HG02973 (cell line): Measurements from ENCODE around the gene CDH4.
"Not testable (repeated sequence)": the region's sequence is repeated elsewhere in the genome, so short reads cannot be mapped to it uniquely, and the experiment has no call there.

Experiments
- ATAC-seq: cut with Tn5 transposase; IDR thresholded peaks from one replicate; pipeline ENCODE4 v1.9.1; 2021; ENCODE audit warnings: moderate library complexity; ENCODE audit not compliant: unreplicated experiment

The CDH4 gene

GRCh38 chr20:61973515-61974356 lies 721.7 kb downstream of the CDH4 start:
- ATAC-seq = no peak

GRCh38 chr20:61974357-61974665 lies 722.2 kb downstream of the CDH4 start:
- no peak for ATAC-seq

DNA sequence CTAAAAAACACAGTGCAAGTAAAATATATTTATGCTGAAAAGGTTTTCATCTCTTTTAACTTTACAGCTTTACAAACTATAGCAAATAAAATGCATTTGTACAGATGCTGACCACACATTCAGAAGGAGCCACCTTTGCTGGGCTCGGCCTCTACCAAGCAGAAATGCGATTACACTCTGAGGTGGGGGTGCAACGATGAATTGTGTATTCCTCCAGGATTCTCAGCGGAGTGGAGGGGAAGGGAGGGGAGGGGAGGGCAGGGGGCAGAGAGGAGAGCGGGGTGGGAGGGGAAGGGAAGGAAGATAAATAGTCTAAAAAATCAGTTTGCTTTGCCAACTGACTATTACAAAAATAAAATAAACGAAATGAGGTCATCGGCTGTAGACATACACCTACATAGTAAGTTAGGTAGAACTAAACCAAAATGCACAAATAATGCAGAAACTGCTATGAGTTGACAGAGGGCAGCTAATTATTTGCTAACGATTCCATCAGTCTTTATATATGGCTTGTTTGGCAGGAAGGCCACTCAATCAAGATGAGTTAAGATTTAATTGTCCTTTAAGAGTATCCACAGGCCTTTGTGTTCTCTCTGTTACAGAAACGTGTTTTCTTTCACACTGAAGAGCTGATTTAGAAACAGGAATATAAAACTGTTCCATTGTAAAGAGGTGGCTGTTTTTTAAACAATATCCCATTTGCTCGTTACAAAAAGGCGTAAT lies 723.5 kb downstream of the CDH4 start:
- ATAC-seq = no peak

- no peak for ATAC-seq
Observed at GRCh38 chr20:61976263-61976643, 724.2 kb downstream of the CDH4 start.

GRCh38 chr20:61976644-61977418 lies 724.8 kb downstream of the CDH4 start:
- no peak for ATAC-seq

GRCh38 chr20:61977419-61977786 lies 725.3 kb downstream of the CDH4 start:
- no peak for ATAC-seq

GRCh38 chr20:61978491-61978890 lies 726.4 kb downstream of the CDH4 start:
- ATAC-seq = no peak

GRCh38 chr20:61979090-61979489 lies 727.0 kb downstream of the CDH4 start:
- no peak for ATAC-seq

- ATAC-seq = no peak
Observed at GRCh38 chr20:61979701-61980635, 727.9 kb downstream of the CDH4 start.

- ATAC-seq = no peak
Observed at GRCh38 chr20:61980647-61981583, 728.9 kb downstream of the CDH4 start.

GRCh38 chr20:61981691-61982090 lies 729.6 kb downstream of the CDH4 start:
- not testable (repeated sequence) for ATAC-seq

- ATAC-seq = no peak
Observed at GRCh38 chr20:61982191-61982950, 730.3 kb downstream of the CDH4 start.

GRCh38 chr20:61982951-61983315 lies 730.9 kb downstream of the CDH4 start:
- ATAC-seq = no peak

DNA sequence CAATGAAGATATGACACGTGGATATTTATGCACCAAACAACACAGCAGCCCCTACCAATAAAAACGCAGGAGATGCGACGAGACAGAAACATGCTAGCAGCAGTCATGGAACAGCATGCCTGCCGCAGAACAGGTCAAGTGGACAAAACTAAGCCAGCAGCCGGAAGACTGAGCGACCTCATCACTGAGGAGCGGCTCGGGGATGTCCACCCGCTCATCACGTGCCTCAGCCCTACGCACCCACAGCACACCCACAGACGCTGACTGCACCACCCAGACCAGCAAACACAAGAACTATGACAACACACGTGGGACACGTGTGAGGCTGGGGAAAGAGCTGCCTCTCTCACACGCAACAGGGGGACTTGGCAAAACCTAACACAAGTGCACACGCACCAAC lies 731.9 kb downstream of the CDH4 start:
- no peak for ATAC-seq

GRCh38 chr20:61984431-61984830 lies 732.4 kb downstream of the CDH4 start:
- not testable (repeated sequence) for ATAC-seq

DNA sequence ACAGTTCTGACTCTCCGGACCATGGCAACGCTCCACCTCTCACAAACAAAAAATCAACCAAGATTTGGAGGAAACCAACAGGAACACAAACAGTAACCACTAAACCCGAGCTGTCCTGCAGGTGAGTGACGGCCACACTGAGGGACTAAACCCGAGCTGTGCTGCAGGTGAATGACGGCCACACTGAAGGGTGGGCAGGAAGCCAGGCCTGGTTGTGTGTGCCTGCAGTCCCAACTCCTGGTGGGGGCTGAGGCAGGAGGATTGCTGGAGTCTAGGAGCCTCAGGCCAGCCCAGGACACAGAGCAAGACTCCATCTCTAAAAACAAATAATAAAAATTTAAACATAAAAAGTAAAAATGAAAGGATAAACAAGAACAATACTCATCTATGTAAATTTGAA lies 733.0 kb downstream of the CDH4 start:
- ATAC-seq = no peak

GRCh38 chr20:61986762-61987321 lies 734.8 kb downstream of the CDH4 start:
- no peak for ATAC-seq

DNA sequence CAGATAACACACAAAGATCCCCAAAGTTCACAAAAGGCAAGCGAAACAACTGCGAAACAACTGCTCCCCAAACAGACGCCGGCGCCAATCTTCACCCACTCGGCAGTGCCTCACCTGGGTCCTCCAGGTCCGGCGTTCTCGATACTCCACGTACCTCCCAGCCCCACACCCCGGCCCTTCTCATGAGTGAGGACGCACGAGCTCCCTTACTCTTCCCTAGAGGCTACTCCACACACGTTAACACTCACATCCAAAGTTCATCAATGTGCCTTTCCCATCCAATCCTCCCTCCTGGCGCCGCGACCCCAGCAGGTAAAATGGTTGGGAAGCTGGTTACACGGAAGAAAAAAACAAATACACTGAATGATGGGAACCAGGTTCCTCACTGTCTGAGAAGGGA lies 736.6 kb downstream of the CDH4 start:
- no peak for ATAC-seq

DNA sequence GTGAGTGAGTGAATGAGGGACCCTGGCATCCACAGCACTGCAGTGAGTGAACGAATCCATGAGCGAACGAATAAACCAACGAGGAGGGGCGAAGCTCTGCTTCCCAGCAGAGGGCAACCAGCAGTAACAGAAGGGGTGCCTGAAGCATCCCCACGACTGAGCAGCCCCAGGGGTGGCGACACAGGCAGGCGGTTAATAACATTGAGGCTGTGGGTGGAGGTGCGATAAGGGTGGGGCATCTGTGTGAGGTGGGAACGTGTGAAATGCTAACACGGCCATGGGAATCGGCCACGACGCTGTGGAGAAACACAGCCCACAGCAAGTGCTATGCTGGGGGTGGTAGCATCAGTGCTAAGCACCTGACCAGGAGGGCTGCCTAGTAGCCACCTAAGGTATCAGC lies 737.7 kb downstream of the CDH4 start:
- ATAC-seq = no peak
